ENCODE results near the gene FBXL7.

GRCh38 chr5:15501091-15501791, 1.3 kb downstream of the FBXL7 start:
- no peak for TF ChIP-seq EZH2 (IDR thresholded peaks at IDR 0.05; ENCODE audit: insufficient read depth, poor library complexity, severe bottlenecking)
- no peak for TF ChIP-seq EZH2phosphoT487 (IDR thresholded peaks at IDR 0.05; ENCODE audit: insufficient read depth, low read depth)

All from GM23248 (cell line).